GM10266 (cell line): ENCODE data around the gene SUB1.

Source experiments
- DNase-seq: peaks from one replicate; pipeline ENCODE4 v3.0.0; 2012; ENCODE audit errors: extremely low spot score
- CTCF ChIP-seq: IDR thresholded peaks from 2 replicates; pipeline ENCODE4 v1.5.1; 2012; ENCODE audit warnings: mild to moderate bottlenecking, low read depth; ENCODE audit not compliant: control insufficient read depth, insufficient read depth; ENCODE audit errors: missing control alignments

Gene SUB1

GRCh38 chr5:32638309-32638708, 53.0 kb downstream of the SUB1 start:
- no peak for DNase-seq
- TF ChIP-seq CTCF = no peak

- no peak for TF ChIP-seq CTCF
These were observed 54.6 kb downstream of the SUB1 start for GRCh38 chr5:32639943-32640342.

GRCh38 chr5:32642276-32643002, 57.1 kb downstream of the SUB1 start:
- TF ChIP-seq CTCF = no peak
- no peak for DNase-seq

More at GRCh38 chr5:32639943-32640342, 54.6 kb downstream of the SUB1 start:
- no peak for DNase-seq

- TF ChIP-seq CTCF = no peak
- peak; percentile 12 for DNase-seq
These were observed 59.9 kb downstream of the SUB1 start for GRCh38 chr5:32645246-32645645.

GRCh38 chr5:32646061-32646969, 61.0 kb downstream of the SUB1 start:
- no peak for DNase-seq
- TF ChIP-seq CTCF = no peak

- DNase-seq = no peak
- no peak for TF ChIP-seq CTCF
These were observed 65.7 kb downstream of the SUB1 start for GRCh38 chr5:32651088-32651487.

GRCh38 chr5:32651638-32652037, 66.3 kb downstream of the SUB1 start:
- no peak for TF ChIP-seq CTCF

More at GRCh38 chr5:32651638-32652037, 66.3 kb downstream of the SUB1 start:
- no peak for DNase-seq
